ENCODE results near the gene IL23R. TPM values are rescaled to one million over a fixed set of nuclear protein-coding genes. Genes with fewer than 3 reads are reported as not detected.

IL23R gene
- total and polyA plus RNA-seq, 2 of the 8 experiments (the other 6 are each of a cell fraction or from before 2014, with no cell fraction given): not detected

DNA sequence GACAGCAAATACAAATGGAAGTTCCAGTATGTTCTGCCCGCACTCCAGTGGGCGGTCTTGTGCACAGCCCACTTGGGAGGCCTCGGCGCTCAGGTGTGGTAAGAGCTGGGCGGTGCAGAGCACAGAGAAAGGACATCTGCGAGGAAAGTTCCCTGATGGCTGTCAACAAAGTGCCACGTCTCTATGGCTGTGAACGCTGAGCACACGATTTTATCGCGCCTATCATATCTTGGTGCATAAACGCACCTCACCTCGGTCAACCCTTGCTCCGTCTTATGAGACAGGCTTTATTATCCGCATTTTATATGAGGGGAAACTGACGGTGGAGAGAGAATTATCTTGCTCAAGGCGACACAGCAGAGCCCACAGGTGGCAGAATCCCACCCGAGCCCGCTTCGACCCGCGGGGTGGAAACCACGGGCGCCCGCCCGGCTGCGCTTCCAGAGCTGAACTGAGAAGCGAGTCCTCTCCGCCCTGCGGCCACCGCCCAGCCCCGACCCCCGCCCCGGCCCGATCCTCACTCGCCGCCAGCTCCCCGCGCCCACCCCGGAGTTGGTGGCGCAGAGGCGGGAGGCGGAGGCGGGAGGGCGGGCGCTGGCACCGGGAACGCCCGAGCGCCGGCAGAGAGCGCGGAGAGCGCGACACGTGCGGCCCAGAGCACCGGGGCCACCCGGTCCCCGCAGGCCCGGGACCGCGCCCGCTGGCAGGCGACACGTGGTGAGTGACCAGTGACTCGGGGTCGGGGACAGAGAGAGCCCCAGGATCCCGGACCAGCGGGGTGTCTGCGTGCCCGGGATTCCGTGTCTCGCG, 141.2 kb downstream of the IL23R start, which contains the start of gene IL12RB2 (continued):
- no peak for TF ChIP-seq SIRT6 (IDR thresholded peaks at IDR 0.05; ENCODE audit: low read length)

Measured in H1 (cell line).